HCT116 (cell line): Measurements from ENCODE around the gene PFKFB2. TPM values are rescaled to one million over a fixed set of nuclear protein-coding genes. Genes with fewer than 3 reads are reported as not detected.

Source experiments
- ATAC-seq: fragments of 200-7000 bp; cut with Tn5 transposase; 2 replicates; pipeline ENCODE4 v1.9.1; 2020; ENCODE audit warnings: mild to moderate bottlenecking, moderate library complexity
- BruUV-seq: library from RNA; stranded (reverse); fragments of 400-500 nt; replicated peaks from 2 replicates; lab custom pipeline; 2021; lab: Mats Ljungman, UMichigan
- CTCF ChIA-PET: fragments of 300-600 bp; sonication (Branson Sonifier 250); formaldehyde crosslinking; loops from one replicate; lab custom pipeline; 2021; ENCODE audit warnings: antibody characterized with exemption; lab: Charles Lee
- POLR2A ChIA-PET: fragments of 300-600, 350-600 bp; sonication (Branson Sonifier 250); formaldehyde crosslinking; loops from one replicate; lab custom pipeline; 2021; ENCODE audit warnings: antibody characterized with exemption; lab: Charles Lee
- RAD21 ChIA-PET, 2 experiments: fragments of 300-600 bp; sonication (Branson Sonifier 250); formaldehyde crosslinking; loops; one replicate each; lab custom pipeline; 2023; ENCODE audit warnings: low total read pairs in 2 of 2; ENCODE audit not compliant: uncharacterized antibody in 2 of 2, unreplicated experiment in 2 of 2, low non-redundant PET in 1 of 2; lab: Charles Lee
- DNase-seq: peaks from one replicate; pipeline ENCODE4 v3.0.0-alpha.2; 2010; ENCODE audit warnings: low read depth, low spot score
- H2AFZ ChIP-seq: fragments of 200-600 bp; shearing (Covaris generic), sonication (generic); 2 replicates; pipeline ENCODE4 v1.6.1; 2017; ENCODE audit warnings: low read depth, mixed run types, mixed read lengths, antibody characterized with exemption, low read length; ENCODE audit not compliant: poor library complexity, severe bottlenecking
- H3K27ac ChIP-seq: 2 replicates; pipeline ENCODE4 v1.5.1; 2012; ENCODE audit warnings: low read depth, low read length
- H3K27me3 ChIP-seq: fragments of 200-600 bp; sonication (generic); 2 replicates; pipeline ENCODE4 v1.6.1; 2016; ENCODE audit warnings: mixed run types, low read length, mixed read lengths; ENCODE audit not compliant: insufficient read depth
- H3K36me3 ChIP-seq, 2 experiments: fragments of 200-500 bp in 1 of 2; fragments of 200-600 bp in 1 of 2; sonication (Bioruptor generic) in 1 of 2; sonication (generic) in 1 of 2; 2 replicates each; pipeline versions ENCODE4 v1.5.1 to v1.6.1; 2014 to 2016; ENCODE audit warnings: low read length in 2 of 2, inconsistent platforms in 1 of 2, mixed read lengths in 1 of 2, mixed run types in 1 of 2; ENCODE audit not compliant: insufficient read depth in 2 of 2, control insufficient read depth in 1 of 2
- H3K4me1 ChIP-seq, 2 experiments: fragments of 200-600 bp in 1 of 2; sonication (generic) in 1 of 2; 2 replicates each; pipeline versions ENCODE4 v1.5.1 to v1.6.1; 2012 to 2017; ENCODE audit warnings: low read length in 2 of 2, inconsistent platforms in 1 of 2, mild to moderate bottlenecking in 1 of 2, mixed read lengths in 1 of 2, mixed run types in 1 of 2, moderate library complexity in 1 of 2; ENCODE audit not compliant: insufficient read depth in 2 of 2, control insufficient read depth in 1 of 2
- H3K4me2 ChIP-seq: fragments of 200-600 bp; sonication (generic); 2 replicates; pipeline ENCODE4 v1.6.1; 2017; ENCODE audit warnings: mixed run types, low read length, mixed read lengths
- H3K4me3 ChIP-seq, 2 experiments: fragments of 200-600 bp in 1 of 2; sonication (generic) in 1 of 2; replicated peaks in 1 of 2; 2 replicates each; pipeline ENCODE4 v1.5.1; 2011 to 2016; ENCODE audit warnings: low read length in 2 of 2, control low read depth in 1 of 2, low read depth in 1 of 2, mild to moderate bottlenecking in 1 of 2, mixed read lengths in 1 of 2, mixed run types in 1 of 2
- H3K79me2 ChIP-seq: fragments of 200-600 bp; sonication (generic); 2 replicates; pipeline ENCODE4 v1.6.1; 2017; ENCODE audit warnings: mild to moderate bottlenecking, mixed run types, low read length, moderate library complexity, mixed read lengths; ENCODE audit not compliant: insufficient read depth
- H3K9ac ChIP-seq: fragments of 200-600 bp; sonication (generic); 2 replicates; pipeline ENCODE4 v1.6.1; 2016; ENCODE audit warnings: low read length, mixed read lengths
- H3K9me2 ChIP-seq: fragments of 200-600 bp; sonication (generic), shearing (Covaris generic); 2 replicates; pipeline ENCODE4 v1.6.1; 2017; ENCODE audit warnings: mixed run types, mild to moderate bottlenecking, moderate library complexity; ENCODE audit not compliant: insufficient read depth
- H3K9me3 ChIP-seq, 2 experiments: fragments of 200-500 bp in 1 of 2; fragments of 200-600 bp in 1 of 2; sonication (Bioruptor generic) in 1 of 2; sonication (generic) in 1 of 2; 2 replicates each; pipeline ENCODE4 v1.6.1; 2014 to 2017; ENCODE audit warnings: low read length in 2 of 2, mixed read lengths in 2 of 2, inconsistent platforms in 1 of 2, low read depth in 1 of 2, mild to moderate bottlenecking in 1 of 2, mixed run types in 1 of 2, moderate library complexity in 1 of 2; ENCODE audit not compliant: control insufficient read depth in 1 of 2, insufficient read depth in 1 of 2
- H4K20me1 ChIP-seq: fragments of 200-600 bp; sonication (generic), shearing (Covaris generic); 2 replicates; pipeline ENCODE4 v1.6.1; 2017; ENCODE audit warnings: mixed run types, mild to moderate bottlenecking, moderate library complexity; ENCODE audit not compliant: insufficient read depth
- ATF3 ChIP-seq: IDR thresholded peaks from 2 replicates; pipeline ENCODE4 v1.6.1; 2012
- CEBPB ChIP-seq: IDR thresholded peaks from 2 replicates; pipeline ENCODE4 v1.6.1; 2012; ENCODE audit warnings: low read depth
- CTCF ChIP-seq, 3 experiments: fragments of 200-600 bp in 1 of 3; sonication (generic) in 1 of 3; IDR thresholded peaks in 2 of 3; conservative IDR thresholded peaks in 1 of 3; 2 replicates each; pipeline ENCODE4 v1.5.1; 2012 to 2017; ENCODE audit warnings: low read depth in 2 of 3, low read length in 2 of 3, antibody characterized with exemption in 1 of 3, borderline replicate concordance in 1 of 3, control low read depth in 1 of 3, mild to moderate bottlenecking in 1 of 3, mixed read lengths in 1 of 3, mixed run types in 1 of 3, moderate library complexity in 1 of 3; ENCODE audit not compliant: insufficient read depth in 1 of 3
- ELF1 ChIP-seq: IDR thresholded peaks from 2 replicates; pipeline ENCODE4 v1.6.1; 2012; ENCODE audit warnings: low read depth, borderline replicate concordance
- EZH2 ChIP-seq: fragments of 200-600 bp; sonication (generic); IDR thresholded peaks from 2 replicates; pipeline ENCODE4 v1.6.1; 2017; ENCODE audit warnings: antibody characterized with exemption, mixed run types
- EZH2phosphoT487 ChIP-seq: fragments of 200-600 bp; IDR thresholded peaks from 2 replicates; pipeline ENCODE4 v1.6.1; 2018; ENCODE audit warnings: antibody characterized with exemption, borderline replicate concordance
- POLR2A ChIP-seq: IDR thresholded peaks from 2 replicates; pipeline ENCODE4 v1.7.0; 2011; ENCODE audit warnings: borderline replicate concordance; ENCODE audit not compliant: insufficient read depth, insufficient read length; ENCODE audit errors: extremely low read depth
- RAD21 ChIP-seq: IDR thresholded peaks from 2 replicates; pipeline ENCODE4 v1.6.1; 2012; ENCODE audit warnings: low read depth, mild to moderate bottlenecking
- REST ChIP-seq: IDR thresholded peaks from 2 replicates; pipeline ENCODE4 v1.6.1; 2012; ENCODE audit warnings: low read depth
- SRF ChIP-seq: IDR thresholded peaks from 2 replicates; pipeline ENCODE4 v1.6.1; 2012; ENCODE audit warnings: low read depth
- YY1 ChIP-seq: IDR thresholded peaks from 2 replicates; pipeline ENCODE4 v1.6.1; 2011; ENCODE audit warnings: low read length, low read depth, moderate library complexity, mild to moderate bottlenecking; ENCODE audit not compliant: insufficient replicate concordance; ENCODE audit errors: extremely low read depth
- ZBTB33 ChIP-seq: IDR thresholded peaks from 2 replicates; pipeline ENCODE4 v1.6.1; 2011; ENCODE audit warnings: mild to moderate bottlenecking, low read length, moderate library complexity; ENCODE audit not compliant: insufficient replicate concordance; ENCODE audit errors: extremely low read depth
- intact Hi-C: fragments of 100-400 bp; cut with micrococcal nuclease; formaldehyde crosslinking; loops from 2 replicates; pipeline ENCODE4 v1.10.0; 2022
- total RNA-seq: library from RNA; stranded (reverse); gene quantifications from one replicate; pipeline ENCODE4 v1.2.1, GENCODE V29; 2021; ENCODE audit not compliant: unreplicated experiment

The PFKFB2 gene
- total RNA-seq, 1 experiment from 2014 or later: 13.9 TPM

- Histone ChIP-seq H3K9ac (no peak overlapping the region), H4K20me1 (no peaks in the 10 kb centered on the region), H3K27ac (no peak overlapping the region), H3K4me2 (no peak overlapping the region), H3K9me2 (no peaks in the 10 kb centered on the region), H3K27me3 (0 out of 2 replicates have a peak, but pooled peaks cover 3% of the 10 kb centered on the region), H3K9me3 (no peaks in the 10 kb centered on the region), H2AFZ (no peak overlapping the region), H3K4me3 (no peak overlapping the region), H3K79me2 (no peaks in the 10 kb centered on the region), H3K36me3 (no peaks in the 10 kb centered on the region), H3K4me1 (peaks cover 0 to 4% of the 10 kb centered on the region in 2 experiments; a peak in 2 of 4 replicates)
- DNase-seq (no peak), ATAC-seq (no peak)
- CTCF ChIA-PET: interaction anchor here (1.1 to 4.2 kb wide), 3 partner anchors 98 to 325 kb away, joined by 3 to 19 read pairs (median 3); no protein-coding TSS in a partner anchor
- intact Hi-C loops: loop anchor here (5.0 to 10.0 kb wide), 3 partner anchors 97 to 595 kb away; no protein-coding TSS in a partner anchor
- POLR2A ChIA-PET: no interaction called here
- RAD21 ChIA-PET: no interaction called here
- BruUV-seq: no TSS peak
- no peak for TF ChIP-seq ATF3
- TF ChIP-seq SRF: no peak
- TF ChIP-seq CEBPB: no peak
- no peak for TF ChIP-seq EZH2phosphoT487
- no peak for TF ChIP-seq YY1
- no peak for TF ChIP-seq REST
- no peak for TF ChIP-seq ELF1
- TF ChIP-seq EZH2: no peak
- no peak for TF ChIP-seq POLR2A
- no peak for TF ChIP-seq ZBTB33
- no peak for TF ChIP-seq CTCF (IDR thresholded peaks at IDR 0.05 in 2 of 3, conservative IDR thresholded peaks at IDR 0.05 in 1 of 3; ENCODE audit: borderline replicate concordance in 1 of 3, insufficient read depth in 1 of 3, low read depth in 2 of 3, low read length in 2 of 3)
- TF ChIP-seq RAD21: no peak
Measured at GRCh38 chr1:207079706-207080241, 26.7 kb downstream of the PFKFB2 start.
